GM12801 (cell line): ENCODE results near the gene SGIP1.

Experiments used
- CTCF ChIP-seq: IDR thresholded peaks from one replicate; pipeline ENCODE4 v1.5.1; 2011; ENCODE audit warnings: control low read depth; ENCODE audit not compliant: insufficient read length; ENCODE audit errors: extremely low read depth

Gene SGIP1

GRCh38 chr1:66731170-66731865, 197.4 kb downstream of the SGIP1 start:
- no peak for TF ChIP-seq CTCF

- no peak for TF ChIP-seq CTCF
Measured at GRCh38 chr1:66732407-66733166, 198.6 kb downstream of the SGIP1 start.

GRCh38 chr1:66733348-66734017, 199.5 kb downstream of the SGIP1 start:
- no peak for TF ChIP-seq CTCF

GRCh38 chr1:66737836-66738235, 203.9 kb downstream of the SGIP1 start:
- TF ChIP-seq CTCF = no peak

- no peak for TF ChIP-seq CTCF
Measured at GRCh38 chr1:66739401-66740157, 205.6 kb downstream of the SGIP1 start.

- no peak for TF ChIP-seq CTCF
Measured at GRCh38 chr1:66745451-66745850, 211.5 kb downstream of the SGIP1 start.

- TF ChIP-seq CTCF = no peak
Measured at GRCh38 chr1:66747501-66747900, 213.5 kb downstream of the SGIP1 start.
